Upper lobe of right lung (tissue), 1 donor: ENCODE results near the gene SAPCD1. TPM values are rescaled to one million over a fixed set of nuclear protein-coding genes. Genes with fewer than 3 reads are reported as not detected.

Experiments used
- ATAC-seq: fragments of 200-7000 bp; cut with Tn5 transposase; one replicate; pipeline ENCODE4 v1.9.1; 2020; ENCODE audit warnings: mild to moderate bottlenecking, moderate library complexity
- DNase-seq: peaks from one replicate; pipeline ENCODE4 v3.0.0-alpha.2; 2020
- H3K27ac ChIP-seq: fragments of 200-600 bp; one replicate; pipeline ENCODE4 v1.8.0; 2022
- H3K27me3 ChIP-seq: fragments of 200-600 bp; one replicate; pipeline ENCODE4 v1.8.0; 2022; ENCODE audit warnings: mild to moderate bottlenecking
- H3K36me3 ChIP-seq: fragments of 200-600 bp; one replicate; pipeline ENCODE4 v1.8.0; 2022
- H3K4me1 ChIP-seq: fragments of 200-600 bp; one replicate; pipeline ENCODE4 v1.8.0; 2022
- H3K4me3 ChIP-seq: fragments of 200-600 bp; one replicate; pipeline ENCODE4 v1.8.0; 2022; ENCODE audit warnings: mild to moderate bottlenecking
- H3K9me3 ChIP-seq: fragments of 200-600 bp; one replicate; pipeline ENCODE4 v1.8.0; 2022
- intact Hi-C: fragments of 100-400 bp; cut with DNase I; formaldehyde crosslinking; loops from one replicate; pipeline ENCODE4 v1.11.0; 2022
- total RNA-seq: library from RNA; stranded (reverse); fragmentation: NEBNext Ultra II Directional; extraction: Animal tissue kit (Norgen Biotek cat#: 25700); gene quantifications from one replicate; pipeline ENCODE4 v1.2.1, GENCODE V29; 2021
- TF ChIP-seq, protein P1 (sequence below): fragments of 200-600 bp; IDR thresholded peaks from one replicate; pipeline ENCODE4 v1.8.0; 2022; ENCODE audit warnings: antibody characterized with exemption
- donor health status: DM: no; HTN: yes; CAD: no; lungs with severe emphysema.

Gene SAPCD1
- total RNA-seq, 1 donor from 2014 or later: 2.6 TPM

DNA sequence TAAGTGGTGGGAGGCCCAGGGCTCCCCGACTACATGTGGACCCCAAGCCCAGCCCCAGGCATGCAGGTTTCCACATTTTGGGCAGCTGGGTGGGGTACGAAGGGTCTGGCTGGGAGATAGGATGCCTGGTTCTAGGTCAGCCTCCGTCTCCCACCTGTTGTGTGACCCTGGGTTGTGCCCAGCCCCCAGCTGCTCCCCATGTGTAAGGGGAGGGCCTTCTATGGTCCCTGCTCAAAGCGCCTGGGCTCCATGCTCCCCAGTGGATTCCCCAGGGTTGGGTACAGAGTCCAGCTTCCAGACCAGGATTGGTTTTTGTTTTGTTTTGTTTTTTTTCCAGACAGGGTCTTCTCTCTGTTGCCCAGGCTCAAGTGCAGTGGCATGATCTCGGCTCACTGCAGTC lies 15.7 kb downstream of the SAPCD1 start:
- Histone ChIP-seq H3K27ac (no peak overlapping the region), H3K4me3 (no peak overlapping the region), H3K9me3 (no peaks in the 10 kb centered on the region), H3K27me3 (no peaks in the 10 kb centered on the region), H3K36me3 (peaks cover 47% of the 10 kb centered on the region), H3K4me1 (peaks cover 11% of the 10 kb centered on the region)
- intact Hi-C loops: no loop called here
- TF ChIP-seq, protein P1, sequence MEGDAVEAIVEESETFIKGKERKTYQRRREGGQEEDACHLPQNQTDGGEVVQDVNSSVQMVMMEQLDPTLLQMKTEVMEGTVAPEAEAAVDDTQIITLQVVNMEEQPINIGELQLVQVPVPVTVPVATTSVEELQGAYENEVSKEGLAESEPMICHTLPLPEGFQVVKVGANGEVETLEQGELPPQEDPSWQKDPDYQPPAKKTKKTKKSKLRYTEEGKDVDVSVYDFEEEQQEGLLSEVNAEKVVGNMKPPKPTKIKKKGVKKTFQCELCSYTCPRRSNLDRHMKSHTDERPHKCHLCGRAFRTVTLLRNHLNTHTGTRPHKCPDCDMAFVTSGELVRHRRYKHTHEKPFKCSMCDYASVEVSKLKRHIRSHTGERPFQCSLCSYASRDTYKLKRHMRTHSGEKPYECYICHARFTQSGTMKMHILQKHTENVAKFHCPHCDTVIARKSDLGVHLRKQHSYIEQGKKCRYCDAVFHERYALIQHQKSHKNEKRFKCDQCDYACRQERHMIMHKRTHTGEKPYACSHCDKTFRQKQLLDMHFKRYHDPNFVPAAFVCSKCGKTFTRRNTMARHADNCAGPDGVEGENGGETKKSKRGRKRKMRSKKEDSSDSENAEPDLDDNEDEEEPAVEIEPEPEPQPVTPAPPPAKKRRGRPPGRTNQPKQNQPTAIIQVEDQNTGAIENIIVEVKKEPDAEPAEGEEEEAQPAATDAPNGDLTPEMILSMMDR: no peak
- ATAC-seq: no peak
- DNase-seq: no peak

DNA sequence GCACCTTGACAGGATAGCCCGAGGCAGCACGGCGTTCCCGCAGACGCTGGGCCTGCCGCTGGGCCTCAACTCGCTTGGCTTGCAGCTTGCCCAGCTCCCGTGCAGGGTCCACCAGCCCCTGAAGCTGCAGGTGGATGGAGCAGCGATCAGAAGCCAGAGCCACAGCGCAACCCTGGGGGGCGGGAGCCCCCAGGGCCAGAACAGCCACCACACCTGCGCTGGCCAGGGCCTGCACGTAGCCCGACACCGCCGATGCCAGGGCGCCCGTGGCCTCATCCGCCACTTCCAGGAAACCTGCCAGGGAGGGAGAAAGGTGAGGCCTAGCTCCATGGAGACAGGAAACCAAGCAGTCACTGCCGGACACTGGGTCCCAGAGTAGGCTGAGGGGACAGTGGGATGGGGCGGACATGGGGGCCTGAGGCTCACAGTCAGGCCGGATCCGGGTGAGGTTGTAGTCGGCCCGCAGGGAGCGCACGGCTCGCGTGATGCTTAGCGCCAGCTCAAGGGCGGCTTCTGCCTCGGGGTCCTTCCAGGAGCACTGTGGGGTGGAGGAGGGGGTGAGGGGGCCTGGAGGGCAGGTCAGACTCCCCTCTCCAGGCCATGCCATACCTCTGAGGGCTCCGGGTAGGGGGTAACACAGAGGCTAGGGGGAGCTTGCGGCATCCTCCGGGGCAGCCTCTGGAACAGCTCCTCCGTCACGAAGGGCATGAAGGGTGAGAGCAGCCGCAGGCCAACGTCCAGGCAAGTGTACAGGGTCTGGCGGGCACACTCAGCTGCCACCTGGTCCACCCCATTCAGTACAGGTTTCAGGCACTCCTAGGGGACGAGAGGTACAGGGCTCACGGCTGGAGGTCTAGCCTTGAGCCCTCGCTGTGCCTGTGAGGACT lies 16.8 kb downstream of the SAPCD1 start:
- H3K9me3 ChIP-seq: no peaks in the 10 kb centered on the region
- intact Hi-C loops: no loop called here
- no peak overlapping the region for H3K4me3 ChIP-seq
- DNase-seq: no peak
- peaks cover 11% of the 10 kb centered on the region for H3K4me1 ChIP-seq
- H3K27ac ChIP-seq: no peak overlapping the region
- TF ChIP-seq, protein P1: no peak
- no peak for ATAC-seq
- H3K27me3 ChIP-seq: no peaks in the 10 kb centered on the region
- peaks cover 56% of the 10 kb centered on the region for H3K36me3 ChIP-seq

DNA sequence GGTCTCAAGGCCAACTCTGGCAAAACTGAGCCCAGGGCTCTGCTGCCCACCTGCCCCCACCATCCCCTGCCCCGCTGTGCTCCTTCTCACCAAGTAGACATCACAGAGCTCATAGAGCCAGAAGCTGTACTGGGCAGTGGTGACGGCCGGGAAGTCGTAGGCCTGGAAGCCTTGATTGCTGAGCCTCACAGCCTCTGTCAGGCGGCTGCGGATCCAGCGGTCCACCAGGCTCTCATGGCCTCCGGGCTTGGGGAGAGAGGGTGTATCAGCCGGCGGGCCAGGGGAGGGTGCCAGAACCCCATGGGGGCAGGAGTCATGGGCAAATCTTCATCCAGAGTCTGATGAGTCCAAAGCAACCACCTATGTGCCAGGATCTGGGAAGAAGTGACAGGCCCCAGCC lies 17.5 kb downstream of the SAPCD1 start:
- TF ChIP-seq, protein P1: no peak
- DNase-seq: no peak
- Histone ChIP-seq H3K9me3 (no peaks in the 10 kb centered on the region), H3K36me3 (peaks cover 63% of the 10 kb centered on the region), H3K4me3 (no peak overlapping the region), H3K4me1 (peaks cover 11% of the 10 kb centered on the region), H3K27me3 (no peaks in the 10 kb centered on the region), H3K27ac (no peak overlapping the region)
- no peak for ATAC-seq
- intact Hi-C loops: no loop called here

DNA sequence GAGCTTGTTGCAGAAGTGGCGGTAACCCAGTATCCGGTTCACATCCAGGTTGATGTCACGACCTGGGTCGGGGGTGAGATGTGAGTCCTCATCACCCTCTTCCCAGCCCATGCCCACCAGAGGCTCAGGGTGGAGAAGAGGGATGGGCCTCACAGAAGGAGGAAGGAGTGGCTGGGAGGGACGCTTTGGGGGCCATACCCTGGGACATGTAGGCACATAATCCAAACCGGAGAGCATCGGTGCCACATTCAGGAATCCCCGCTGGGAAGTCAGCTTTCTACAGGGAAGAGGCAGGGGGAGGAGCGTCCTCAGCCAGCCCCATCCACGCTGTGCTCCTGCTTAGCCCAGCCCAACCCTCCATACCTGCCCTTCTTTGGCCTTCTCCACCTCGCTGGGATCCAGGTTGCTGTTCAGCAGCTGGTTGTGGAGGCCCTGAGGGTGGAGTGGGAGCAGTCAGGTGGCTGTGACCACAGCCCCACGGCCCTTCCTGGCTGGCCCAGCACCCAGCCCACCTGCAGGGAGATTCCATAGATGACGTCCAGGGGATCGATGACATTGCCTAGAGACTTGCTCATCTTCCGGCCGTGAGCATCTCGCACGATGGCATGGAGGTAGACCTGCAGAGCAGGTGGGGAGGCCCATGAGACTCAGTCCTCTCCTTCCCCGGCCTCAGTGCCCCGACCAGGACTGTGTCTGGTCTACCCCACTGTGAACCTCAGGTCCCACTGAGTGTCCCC lies 18.2 kb downstream of the SAPCD1 start:
- ATAC-seq (no peak), DNase-seq (no peak)
- Histone ChIP-seq H3K4me1 (peaks cover 11% of the 10 kb centered on the region), H3K4me3 (no peak overlapping the region), H3K27ac (no peak overlapping the region), H3K36me3 (peaks cover 69% of the 10 kb centered on the region), H3K27me3 (no peaks in the 10 kb centered on the region), H3K9me3 (no peaks in the 10 kb centered on the region)
- intact Hi-C loops: no loop called here
- TF ChIP-seq, protein P1: no peak

DNA sequence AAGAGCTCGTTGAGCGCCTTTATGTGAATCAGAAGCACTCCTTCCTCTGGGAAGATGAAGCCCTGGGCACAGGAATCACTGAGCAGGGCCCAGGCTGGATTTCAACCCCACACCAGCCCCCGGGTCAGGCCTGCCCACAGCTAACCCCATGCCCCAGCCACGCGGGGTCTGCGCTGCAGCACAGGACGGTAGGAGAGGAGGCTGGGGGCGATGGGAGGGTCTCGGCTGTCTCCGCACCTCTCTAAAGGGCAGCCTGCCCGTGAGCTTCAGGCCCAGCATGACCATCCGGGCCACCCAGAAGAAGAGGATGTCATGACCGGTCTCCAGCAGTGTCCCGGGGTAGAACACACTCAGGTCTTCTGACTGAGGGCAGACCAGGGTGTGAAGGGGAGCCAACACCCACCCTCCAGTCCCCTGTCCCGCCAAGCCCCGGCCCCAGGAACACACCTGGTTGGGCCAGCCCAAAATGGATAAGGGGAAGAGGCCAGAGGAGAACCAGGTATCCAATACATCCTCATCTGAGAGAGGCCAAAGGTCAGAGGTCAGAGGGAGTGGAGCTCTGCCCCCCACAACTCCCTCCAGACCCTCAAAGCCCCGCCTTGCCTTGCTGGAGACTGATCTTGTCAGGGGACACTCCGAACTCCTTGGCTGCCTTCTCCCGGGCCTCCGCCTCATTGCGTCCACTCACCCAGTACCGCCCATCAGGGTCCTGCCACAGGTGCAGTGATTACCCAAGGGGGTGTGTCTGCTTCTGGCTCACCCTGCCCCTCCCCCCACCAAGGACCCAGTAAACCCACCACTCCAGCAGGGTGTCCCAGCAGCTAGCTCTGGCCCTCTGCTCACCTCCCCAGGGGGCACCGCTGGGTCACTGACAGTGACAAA lies 19.0 kb downstream of the SAPCD1 start:
- H3K27me3 ChIP-seq: no peaks in the 10 kb centered on the region
- TF ChIP-seq, protein P1: no peak
- DNase-seq: no peak
- no peak overlapping the region for H3K27ac ChIP-seq
- ATAC-seq: no peak
- peaks cover 69% of the 10 kb centered on the region for H3K36me3 ChIP-seq
- no peak overlapping the region for H3K4me3 ChIP-seq
- H3K4me1 ChIP-seq: peaks cover 10% of the 10 kb centered on the region
- no peaks in the 10 kb centered on the region for H3K9me3 ChIP-seq
- intact Hi-C loops: no loop called here
